Activated CD8-positive, alpha-beta memory T cell treated with anti-CD3 and anti-CD28 coated beads for 1 hour (primary cell): Measurements from ENCODE around the gene CNTNAP5.
"Not testable (repeated sequence)": the region's sequence is repeated elsewhere in the genome, so short reads cannot be mapped to it uniquely, and the experiment has no call there.

Source experiments
- DNase-seq, 2 donors: peaks; one replicate each; pipeline ENCODE4 v3.0.0-alpha.2; 2020; ENCODE audit warnings: low read depth in 1 of 2; ENCODE audit errors: extremely low read depth in 1 of 2

Gene CNTNAP5

DNA sequence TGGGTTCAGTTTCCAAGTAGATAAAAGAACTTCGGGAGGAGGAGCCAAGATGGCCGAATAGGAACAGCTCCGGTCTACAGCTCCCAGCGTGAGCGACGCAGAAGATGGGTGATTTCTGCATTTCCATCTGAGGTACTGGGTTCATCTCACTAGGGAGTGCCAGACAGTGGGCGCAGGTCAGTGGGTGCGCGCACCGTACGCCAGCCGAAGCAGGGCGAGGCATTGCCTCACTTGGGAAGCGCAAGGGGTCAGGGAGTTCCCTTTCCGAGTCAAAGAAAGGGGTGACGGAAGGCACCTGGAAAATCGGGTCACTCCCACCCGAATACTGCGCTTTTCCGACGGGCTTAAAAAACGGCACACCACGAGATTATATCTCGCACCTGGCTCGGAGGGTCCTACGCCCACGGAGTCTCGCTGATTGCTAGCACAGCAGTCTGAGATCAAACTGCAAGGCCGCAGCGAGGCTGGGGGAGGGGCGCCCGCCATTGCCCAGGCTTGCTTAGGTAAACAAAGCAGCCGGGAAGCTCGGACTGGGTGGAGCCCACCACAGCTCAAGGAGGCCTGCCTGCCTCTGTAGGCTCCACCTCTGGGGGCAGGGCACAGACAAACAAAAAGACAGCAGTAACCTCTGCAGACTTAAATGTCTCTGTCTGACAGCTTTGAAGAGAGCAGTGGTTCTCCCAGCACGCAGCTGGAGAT, 382.9 kb downstream of the CNTNAP5 start:
- DNase-seq = not testable (repeated sequence)

DNA sequence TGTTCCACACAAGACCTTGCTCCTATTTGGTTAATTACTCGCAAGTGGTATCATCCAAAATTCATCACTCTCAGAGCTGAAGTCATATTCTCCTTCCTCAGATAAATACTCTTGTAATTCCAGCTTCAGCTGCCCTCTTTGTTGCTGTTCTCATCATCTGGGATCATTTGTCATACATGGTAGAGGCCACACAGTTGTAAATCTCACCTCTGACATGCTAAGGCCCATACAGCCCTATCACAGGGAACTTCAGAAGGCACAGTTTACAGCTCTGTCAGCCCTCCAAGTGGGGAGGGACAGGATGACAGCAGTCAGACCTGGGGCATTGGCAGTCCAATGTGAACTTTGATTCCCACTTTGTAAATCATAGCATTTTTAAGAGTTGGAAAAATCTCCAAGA, 399.0 kb downstream of the CNTNAP5 start:
- no peak for DNase-seq

DNA sequence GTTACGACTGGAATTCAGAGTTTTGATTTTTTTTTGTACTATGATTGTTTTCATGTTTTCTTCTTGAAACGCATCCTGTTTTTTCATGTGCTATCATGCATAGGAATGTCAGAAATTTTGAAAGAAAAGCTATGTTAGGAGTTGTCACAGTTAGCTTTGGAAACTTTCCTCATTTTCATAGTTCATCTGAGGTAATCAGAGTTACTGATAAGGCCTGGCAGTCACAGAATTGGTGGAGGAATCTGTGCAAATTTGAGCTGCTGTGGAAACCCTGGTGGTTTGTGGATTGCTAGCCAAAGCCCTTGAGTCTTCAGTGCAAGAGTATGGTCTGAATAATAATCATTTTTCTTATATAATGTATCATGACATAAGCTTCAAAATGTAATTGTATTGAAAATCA, 401.0 kb downstream of the CNTNAP5 start:
- no peak for DNase-seq

DNA sequence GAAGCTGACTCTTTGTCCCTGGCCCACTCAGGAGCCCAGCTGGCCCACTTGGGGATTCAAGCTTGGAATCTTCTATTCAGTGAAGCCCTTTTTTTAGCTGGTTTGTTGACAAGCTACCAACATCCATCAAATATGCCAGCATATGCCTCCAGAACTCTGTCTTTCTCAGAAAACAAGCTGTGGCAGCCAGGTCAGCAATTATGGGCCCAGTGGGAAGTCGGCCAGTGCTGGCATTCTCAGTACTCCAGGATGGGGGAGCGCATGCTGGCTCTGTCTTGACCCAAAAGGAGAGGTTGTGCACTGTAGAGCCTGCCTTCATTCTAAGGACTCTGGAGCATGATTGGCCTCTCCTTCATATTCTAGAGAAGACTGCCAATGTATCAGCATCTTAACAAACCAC, 401.5 kb downstream of the CNTNAP5 start:
- DNase-seq = no peak

DNA sequence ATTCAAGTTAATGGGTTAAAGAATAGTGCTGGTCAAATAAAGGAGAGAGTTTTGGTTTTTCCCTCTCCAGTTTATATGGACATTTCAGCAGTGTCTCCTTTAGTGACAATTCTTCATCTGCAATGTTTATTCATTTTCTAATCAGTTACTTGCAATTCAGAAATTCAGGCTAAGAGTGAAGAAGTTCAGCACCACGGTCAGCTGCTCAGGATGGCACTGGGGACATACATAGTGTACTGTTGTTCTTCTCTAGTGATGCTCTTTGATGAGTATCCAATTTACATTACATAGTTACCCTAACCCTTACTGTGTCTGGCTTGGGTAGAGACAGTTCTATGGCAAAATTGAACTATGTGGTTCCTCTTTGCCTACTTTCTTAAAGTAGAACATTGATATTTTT, 412.7 kb downstream of the CNTNAP5 start:
- DNase-seq = no peak

DNA sequence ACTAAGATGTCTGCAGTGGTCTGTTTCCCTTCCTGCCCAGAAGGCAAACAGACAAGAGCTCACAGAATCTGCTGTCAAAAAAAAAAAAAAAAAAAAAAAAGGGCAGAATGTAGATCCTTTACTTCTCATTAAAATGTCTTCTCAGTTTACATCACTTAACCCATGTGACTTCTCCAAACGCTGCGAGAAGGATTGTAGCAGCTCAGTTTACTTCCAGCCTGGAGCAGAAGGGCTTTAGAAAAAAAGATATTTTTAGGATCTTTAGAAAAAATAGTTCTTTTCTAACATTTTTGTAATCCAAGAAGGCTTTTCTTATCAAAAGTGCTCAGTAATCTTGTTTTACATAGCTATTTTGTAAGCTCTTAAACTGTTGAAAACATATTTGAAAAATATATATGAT, 425.4 kb downstream of the CNTNAP5 start:
- DNase-seq = no peak

DNA sequence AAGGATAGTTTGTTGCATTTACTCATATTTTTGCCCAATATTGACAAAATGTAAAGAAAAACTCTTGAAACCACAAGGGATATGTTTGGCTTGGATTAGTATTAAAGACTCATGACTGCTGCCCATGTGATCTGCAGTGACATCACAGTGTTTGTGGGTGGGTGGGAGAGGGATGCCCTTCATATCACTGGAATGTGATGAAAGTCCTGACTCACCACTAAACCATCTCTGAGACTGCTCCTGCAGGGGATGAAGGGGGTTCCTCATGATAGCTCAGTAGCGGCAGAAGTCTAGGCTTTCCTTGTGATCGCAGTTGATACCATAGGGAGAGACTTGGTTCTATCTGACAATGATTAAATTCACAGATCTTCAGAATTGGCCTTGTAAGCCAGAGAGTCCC, 451.2 kb downstream of the CNTNAP5 start:
- no peak for DNase-seq

DNA sequence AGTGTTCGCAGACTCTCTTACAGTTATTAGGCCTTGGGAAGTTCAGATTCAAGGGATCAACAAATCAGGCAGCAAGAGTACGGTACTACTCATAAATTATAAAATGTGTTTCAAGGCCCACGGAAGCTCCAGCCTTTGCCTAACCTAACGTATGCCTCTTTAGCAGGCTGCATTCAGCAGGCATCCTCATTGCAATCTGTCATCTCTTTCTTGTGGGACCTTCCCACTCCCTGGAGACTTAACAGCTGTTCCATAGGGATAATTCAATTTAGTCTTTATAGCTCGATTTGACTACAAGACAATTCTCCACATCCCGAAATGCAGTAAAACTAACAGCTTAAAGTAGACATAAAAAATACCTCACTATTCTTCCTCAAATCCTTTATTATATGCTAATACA, 453.7 kb downstream of the CNTNAP5 start:
- no peak for DNase-seq

DNA sequence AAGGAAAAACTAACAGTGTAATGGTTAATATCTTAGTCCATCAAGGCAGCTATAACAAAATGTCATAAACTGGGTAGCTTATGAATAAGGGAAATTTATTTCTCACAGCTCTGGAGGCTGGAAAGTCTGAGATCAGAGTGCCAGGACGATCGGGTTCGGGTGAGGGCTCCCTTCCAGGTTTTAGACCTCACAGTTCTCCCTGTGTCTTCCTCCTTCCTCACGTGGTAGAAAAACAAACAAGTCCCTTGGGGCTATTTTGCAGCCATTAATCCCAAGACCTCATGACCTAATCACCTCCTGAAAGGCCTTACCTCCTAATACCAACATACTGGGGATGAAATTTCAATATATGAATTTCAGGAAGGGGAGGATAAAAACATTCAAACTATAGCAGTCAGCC, 455.9 kb downstream of the CNTNAP5 start:
- no peak for DNase-seq

DNA sequence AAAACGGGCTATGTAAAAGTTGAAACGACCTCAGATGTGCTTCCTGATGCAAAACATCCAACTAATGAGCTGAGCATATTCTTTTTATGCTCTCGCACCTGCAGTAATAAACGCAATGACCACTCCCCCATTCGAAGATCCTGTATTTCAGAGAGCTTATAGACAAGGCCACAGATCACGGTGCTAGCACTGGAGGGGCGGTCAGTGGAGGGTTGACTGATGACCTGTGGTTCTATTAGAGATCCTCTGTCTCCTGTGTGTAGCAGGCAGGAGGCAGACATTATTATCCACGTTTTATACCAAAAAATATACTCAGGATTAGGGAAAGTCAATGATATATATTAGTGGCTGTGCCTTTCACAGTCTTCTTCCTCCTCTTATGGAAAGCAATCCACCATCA, 457.0 kb downstream of the CNTNAP5 start:
- no peak for DNase-seq

DNA sequence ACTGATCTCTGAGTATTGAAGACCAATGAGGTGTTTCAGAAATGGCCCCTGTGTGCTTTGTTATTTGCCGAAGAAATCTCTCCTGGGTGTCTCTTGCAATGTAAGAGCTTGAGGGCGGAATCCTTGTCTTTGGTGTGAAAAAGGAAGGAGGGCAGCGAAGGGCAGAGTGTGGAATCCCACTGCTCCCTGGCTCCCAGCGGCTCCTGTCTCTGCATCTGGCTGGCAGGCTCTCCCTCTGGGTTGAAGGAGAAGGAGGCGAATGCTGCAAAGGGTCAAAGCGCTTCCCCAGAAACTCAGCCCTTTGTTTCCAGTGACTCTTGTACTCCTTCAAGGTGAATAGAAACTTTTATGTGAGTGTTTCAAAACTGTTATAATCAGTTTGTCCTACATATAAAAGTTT, 457.5 kb downstream of the CNTNAP5 start:
- DNase-seq = no peak

DNA sequence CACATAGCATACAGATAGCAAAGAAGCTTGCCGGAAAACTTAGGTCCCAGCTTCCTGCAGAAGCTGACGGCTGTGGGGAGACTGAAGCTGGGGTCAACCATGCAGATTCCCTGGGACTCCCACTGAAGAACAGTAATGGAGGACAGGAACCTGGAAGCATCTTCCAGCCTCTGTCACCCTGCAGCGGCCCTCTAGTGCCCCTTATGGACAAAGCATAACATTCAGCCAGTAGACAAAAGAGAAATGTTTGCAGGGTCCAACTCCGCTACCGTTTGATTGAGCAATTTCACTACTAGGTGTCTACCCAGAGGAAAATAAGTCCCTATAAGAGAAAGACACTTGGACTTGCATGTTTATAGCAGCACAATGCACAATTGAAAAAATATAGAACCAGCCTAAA, 460.6 kb downstream of the CNTNAP5 start:
- DNase-seq = no peak

DNA sequence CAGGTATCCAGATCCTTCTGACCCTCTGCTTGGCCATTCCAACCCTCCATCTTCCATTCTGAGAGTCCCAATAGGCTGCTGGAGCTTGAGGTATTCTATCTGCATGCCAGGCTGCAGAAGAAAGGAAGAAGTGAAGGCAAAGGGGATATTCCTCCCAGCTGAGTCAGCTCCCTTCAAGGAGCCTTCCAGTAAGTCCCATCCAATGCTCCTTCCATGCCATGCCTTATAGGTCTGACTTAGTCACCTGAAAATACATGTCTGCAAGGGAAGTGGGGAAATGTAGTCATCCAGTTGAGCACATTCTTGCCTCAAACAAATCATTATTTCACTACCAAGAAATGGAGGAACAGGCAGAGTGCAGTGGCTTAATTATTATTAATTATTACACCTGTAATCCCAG, 464.6 kb downstream of the CNTNAP5 start:
- no peak for DNase-seq

DNA sequence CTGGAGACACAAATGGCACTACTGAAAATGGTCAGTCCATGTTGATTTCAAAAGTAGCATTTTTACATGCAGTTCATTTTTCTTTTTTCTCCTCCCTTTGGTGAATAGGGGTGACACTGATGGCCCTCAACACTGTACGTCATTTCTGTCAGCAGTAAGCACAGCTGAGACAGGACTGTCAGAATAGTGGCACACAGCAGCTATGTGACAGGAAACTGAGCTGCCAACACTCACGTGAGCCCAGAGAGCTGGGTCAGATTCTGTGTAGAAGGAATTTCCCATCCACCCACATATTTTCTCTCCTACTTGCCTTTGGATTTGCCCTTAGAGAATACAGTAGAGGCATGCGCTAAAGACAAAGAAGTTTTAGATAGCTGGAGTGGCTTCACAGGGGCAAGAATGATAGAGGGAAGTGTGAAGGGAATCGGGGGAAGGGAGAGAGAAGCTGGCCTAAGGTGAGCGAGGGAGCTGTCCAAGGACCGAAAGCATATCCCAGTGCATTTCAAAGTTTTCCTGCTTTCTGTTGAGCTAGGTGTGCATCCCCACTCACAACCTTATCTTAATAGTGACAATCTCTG, 476.6 kb downstream of the CNTNAP5 start:
- no peak for DNase-seq

DNA sequence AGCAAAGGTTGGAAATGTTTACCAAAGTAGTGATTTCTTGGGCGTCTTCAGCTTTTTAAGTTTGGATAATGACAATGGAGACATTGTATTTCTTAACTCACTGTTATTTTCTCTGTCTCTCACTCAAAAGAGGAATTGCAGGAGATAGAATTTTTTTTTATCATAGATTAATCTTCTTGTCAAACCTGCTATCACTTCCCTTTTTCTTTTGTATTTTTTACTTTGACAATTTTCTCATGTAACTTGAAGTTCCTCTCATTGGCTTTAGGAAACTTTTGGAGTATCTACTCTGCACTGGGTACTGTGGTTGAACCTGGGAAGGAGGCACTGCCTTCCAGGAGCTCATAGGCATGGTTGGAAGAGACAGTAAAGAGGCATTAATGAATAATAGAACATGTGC, 489.1 kb downstream of the CNTNAP5 start:
- no peak for DNase-seq

DNA sequence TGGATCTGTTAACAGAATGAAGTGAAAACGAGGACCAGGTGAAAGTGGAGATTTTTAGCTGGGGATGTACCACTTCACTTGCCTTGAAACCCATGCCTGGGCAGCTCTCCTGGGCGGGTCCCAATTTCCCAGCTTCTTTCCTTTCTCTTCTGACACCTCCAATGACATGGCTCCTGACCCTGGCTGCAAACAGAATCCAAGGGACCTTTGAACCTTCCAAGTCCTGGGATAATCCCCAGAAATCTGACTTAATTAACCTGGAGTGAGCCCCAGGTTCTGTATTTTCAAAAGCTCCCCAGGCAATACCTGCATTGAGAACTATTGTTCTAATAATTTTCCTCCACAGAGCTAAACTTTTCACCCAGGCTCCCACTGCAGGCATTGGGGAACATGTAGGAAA, 495.9 kb downstream of the CNTNAP5 start:
- DNase-seq = no peak

DNA sequence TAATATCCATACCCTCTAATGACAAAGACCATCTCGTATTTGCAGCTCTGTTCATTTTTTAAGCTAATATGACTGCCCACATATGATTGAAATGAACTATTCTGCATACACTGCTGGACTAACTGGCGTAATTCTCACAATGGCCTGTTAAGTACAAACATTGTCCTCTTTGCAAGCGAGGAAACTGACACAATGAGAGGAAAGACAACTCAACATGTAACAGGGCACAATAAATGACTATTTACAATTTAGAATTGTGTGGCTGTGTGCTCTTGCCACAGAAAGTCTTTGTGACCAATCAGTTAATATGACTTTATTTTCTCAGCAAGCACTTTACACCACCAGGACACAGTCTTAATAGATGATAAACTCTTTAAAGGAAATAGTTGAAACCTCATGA, 498.0 kb downstream of the CNTNAP5 start:
- DNase-seq = no peak

DNA sequence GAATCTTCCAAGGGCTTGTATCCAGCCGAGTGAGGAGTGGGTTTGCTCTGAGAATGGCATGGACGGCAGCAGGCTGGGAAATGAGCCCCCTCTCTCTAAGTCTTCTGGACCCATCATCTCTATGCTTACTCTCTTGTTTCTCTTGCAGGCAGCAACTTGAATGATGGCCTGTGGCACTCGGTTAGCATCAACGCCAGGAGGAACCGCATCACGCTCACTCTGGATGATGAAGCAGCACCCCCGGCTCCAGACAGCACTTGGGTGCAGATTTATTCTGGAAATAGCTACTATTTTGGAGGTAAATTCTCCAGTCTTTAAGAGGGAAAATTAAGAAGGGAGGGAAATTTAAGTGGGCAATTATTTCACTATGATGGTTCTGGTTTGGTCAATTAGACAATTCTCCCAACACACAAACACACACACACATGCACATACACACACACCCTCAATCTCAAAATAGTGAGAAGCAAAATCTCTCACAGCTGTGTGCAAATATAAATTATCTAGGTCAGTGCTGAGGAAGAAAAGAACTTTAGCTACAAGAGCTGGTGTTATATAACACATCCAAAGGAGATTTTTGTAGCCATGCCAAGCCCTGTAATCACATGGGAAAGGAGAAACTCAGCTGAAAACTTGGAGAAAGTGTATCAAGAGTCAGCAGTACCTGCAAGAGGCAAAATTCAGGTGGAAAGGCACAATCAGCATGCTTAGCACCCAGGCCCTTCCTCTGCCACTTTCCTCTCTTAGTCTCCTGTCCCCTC, 499.2 kb downstream of the CNTNAP5 start:
- DNase-seq = no peak

DNA sequence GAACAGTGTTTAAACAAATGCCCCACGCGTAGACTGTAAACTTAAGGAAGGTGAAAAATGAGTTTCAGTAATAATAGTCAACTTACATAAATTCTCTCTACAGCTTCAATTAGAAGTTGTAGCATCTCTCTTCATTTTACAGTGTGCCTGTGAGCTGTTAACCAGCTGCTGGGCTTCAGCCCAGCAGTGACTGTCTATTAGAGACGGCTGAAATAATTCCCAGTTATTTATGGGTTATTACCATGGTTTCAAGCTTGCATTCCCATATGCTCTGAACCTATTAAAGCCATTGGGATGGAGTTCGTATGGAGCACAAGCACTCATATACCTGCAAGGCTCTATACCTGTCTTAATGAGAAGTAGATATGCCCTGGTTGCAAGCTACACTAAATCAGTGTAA, 501.1 kb downstream of the CNTNAP5 start:
- DNase-seq = no peak

DNA sequence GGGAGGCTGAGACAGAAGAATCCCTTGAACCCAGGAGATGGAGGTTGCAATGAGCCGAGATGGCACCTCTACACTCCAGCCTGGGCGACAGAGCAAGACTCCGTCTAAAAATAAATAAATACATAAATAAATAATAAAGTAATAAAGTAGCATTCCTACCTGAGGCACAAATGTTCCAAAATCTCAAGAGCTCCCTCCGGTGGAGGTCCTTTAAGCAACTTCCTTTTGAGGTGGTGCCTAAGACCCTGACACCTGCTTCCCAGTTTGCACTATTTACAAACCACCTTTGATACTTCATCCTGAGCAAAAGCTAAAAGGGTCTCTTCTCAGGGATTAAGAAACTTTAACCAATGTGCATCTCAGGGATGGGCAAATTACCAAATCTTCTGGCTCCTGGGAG, 505.1 kb downstream of the CNTNAP5 start:
- no peak for DNase-seq

DNA sequence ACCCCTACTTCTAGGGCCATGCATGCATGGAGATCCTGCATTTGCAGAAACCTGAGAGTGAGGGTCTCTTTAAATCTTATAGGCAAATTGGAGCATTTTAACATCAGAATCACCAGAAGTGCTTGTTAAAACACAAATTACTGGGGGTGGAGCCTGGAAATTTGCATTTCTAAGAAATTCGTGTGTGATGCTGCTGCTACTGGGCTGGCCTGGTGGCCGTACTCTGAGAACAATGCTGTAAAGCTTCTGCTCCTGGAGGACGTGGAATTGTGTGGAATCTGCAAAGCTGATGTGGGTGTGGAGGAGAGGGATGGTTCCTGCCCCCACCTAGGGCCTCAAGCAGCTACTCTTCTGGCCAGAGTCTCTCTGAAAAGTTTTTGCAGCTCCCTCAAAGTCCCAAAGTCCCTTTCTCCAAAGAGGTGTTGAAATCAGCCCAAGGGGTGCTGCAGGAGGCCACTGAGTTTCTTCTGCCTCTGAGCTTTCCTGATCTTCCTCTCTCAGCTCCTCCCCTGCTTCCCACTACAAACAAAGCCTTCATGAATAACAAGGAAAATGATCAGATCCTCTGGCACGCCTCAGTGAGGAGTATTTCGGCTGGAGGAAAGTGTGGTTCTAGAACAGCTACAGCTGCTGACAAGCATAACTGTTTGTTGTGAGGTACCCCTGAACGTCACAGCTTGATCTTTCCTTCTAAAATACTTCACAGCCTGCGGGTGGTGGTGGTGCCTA, 508.3 kb downstream of the CNTNAP5 start:
- DNase-seq = no peak

DNA sequence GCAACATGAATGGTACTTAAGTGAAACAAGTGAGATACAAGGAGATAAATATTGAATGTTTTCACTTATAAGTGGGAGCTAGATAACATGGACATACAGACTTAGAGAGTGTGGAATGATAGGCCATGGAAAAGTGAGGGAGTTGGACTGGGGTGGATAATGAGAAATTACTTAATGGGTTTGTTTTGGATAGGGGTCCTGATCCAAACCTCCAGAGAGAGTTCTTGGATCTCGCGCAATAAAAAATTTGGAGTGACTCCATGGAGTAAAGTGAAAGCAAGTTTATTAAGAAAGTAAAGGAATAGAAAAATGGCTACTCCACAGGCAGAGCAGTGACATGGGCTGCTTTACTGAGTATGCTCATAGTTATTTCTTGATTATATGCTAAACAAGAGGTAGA, 508.9 kb downstream of the CNTNAP5 start:
- DNase-seq = no peak
